H1 (cell line): ENCODE data around the gene ELMO3. TPM values are rescaled to one million over a fixed set of nuclear protein-coding genes. Genes with fewer than 3 reads are reported as not detected.

Experiments
- CTCF ChIA-PET: fragments of 300-600 bp; sonication (Branson Sonifier 250); formaldehyde crosslinking; loops from one replicate; lab custom pipeline; 2021; ENCODE audit not compliant: partially characterized antibody; lab: Charles Lee
- POLR2A ChIA-PET: fragments of 300-600 bp; sonication (Branson Sonifier 250); formaldehyde crosslinking; loops from one replicate; lab custom pipeline; 2021; ENCODE audit warnings: inconsistent platforms; ENCODE audit not compliant: partially characterized antibody; lab: Charles Lee
- DNase-seq, 2 experiments: peaks; one replicate each; pipeline versions ENCODE4 v3.0.0 to v3.0.0-alpha.2; 2010 to 2022; ENCODE audit warnings: low spot score in 2 of 2, low read depth in 1 of 2, mixed read lengths in 1 of 2
- FAIRE-seq: peaks from 2 replicates; lab custom pipeline; 2011; peaks lifted over from hg19 to GRCh38; lab: Jason Lieb, UNC
- H2AFZ ChIP-seq: 2 replicates; pipeline ENCODE4 v1.8.1; 2012; ENCODE audit warnings: low read length, inconsistent platforms
- H2AK5ac ChIP-seq: 2 replicates; pipeline ENCODE4 v1.6.1; 2013; ENCODE audit warnings: low read depth, low read length
- H2BK120ac ChIP-seq: replicated peaks from 2 replicates; pipeline ENCODE3; 2013; ENCODE audit warnings: low read depth, low read length, inconsistent platforms
- H2BK12ac ChIP-seq: 2 replicates; pipeline ENCODE4 v1.6.1; 2013; ENCODE audit warnings: low read depth, low read length
- H2BK15ac ChIP-seq: 2 replicates; pipeline ENCODE4 v1.6.1; 2013; ENCODE audit warnings: low read length
- H2BK20ac ChIP-seq: 2 replicates; pipeline ENCODE4 v1.6.1; 2013; ENCODE audit warnings: low read length
- H2BK5ac ChIP-seq: 2 replicates; pipeline ENCODE4 v1.6.1; 2013; ENCODE audit warnings: low read depth, low read length
- H3K14ac ChIP-seq: 2 replicates; pipeline ENCODE4 v1.6.1; 2013; ENCODE audit warnings: inconsistent platforms; ENCODE audit not compliant: insufficient read length
- H3K18ac ChIP-seq: 2 replicates; pipeline ENCODE4 v1.6.1; 2013; ENCODE audit warnings: low read length; ENCODE audit errors: extremely low read depth
- H3K23ac ChIP-seq: 2 replicates; pipeline ENCODE4 v1.6.1; 2013; ENCODE audit warnings: inconsistent platforms; ENCODE audit not compliant: insufficient read length
- H3K23me2 ChIP-seq: 2 replicates; pipeline ENCODE4 v1.6.1; 2013; ENCODE audit warnings: low read depth, low read length
- H3K27ac ChIP-seq: 2 replicates; pipeline ENCODE4 v1.6.1; 2011; ENCODE audit warnings: low read depth, low read length, inconsistent platforms
- H3K27me3 ChIP-seq, 4 experiments: replicated peaks in 1 of 4; 1 replicate in 1 of 4; 2 replicates in 3 of 4; pipeline versions ENCODE4 v1.6.1 to v1.8.1; 2011 to 2013; ENCODE audit warnings: low read length in 3 of 4, mild to moderate bottlenecking in 3 of 4, inconsistent platforms in 2 of 4, mixed read lengths in 2 of 4, moderate library complexity in 1 of 4; ENCODE audit not compliant: control insufficient read depth in 3 of 4, insufficient read depth in 3 of 4; ENCODE audit errors: extremely low read depth in 1 of 4
- H3K36me3 ChIP-seq, 4 experiments: 2 replicates each; pipeline versions ENCODE4 v1.6.1 to v1.8.1; 2011 to 2013; ENCODE audit warnings: mild to moderate bottlenecking in 4 of 4, low read length in 3 of 4, moderate library complexity in 2 of 4, control low read depth in 1 of 4, inconsistent platforms in 1 of 4; ENCODE audit not compliant: insufficient read depth in 4 of 4, control insufficient read depth in 2 of 4
- H3K4ac ChIP-seq: replicated peaks from 2 replicates; pipeline ENCODE3; 2013; ENCODE audit warnings: low read length, low read depth, mixed read lengths, inconsistent platforms; ENCODE audit not compliant: insufficient read length
- H3K4me1 ChIP-seq, 4 experiments: replicated peaks in 1 of 4; 1 replicate in 1 of 4; 2 replicates in 3 of 4; pipeline versions ENCODE4 v1.6.1 to v1.8.1; 2011 to 2013; ENCODE audit warnings: low read length in 3 of 4, inconsistent platforms in 2 of 4, mixed read lengths in 1 of 4; ENCODE audit not compliant: insufficient read depth in 4 of 4, control insufficient read depth in 3 of 4
- H3K4me2 ChIP-seq, 2 experiments: 2 replicates each; pipeline versions ENCODE4 v1.6.1 to v1.8.1; 2011 to 2013; ENCODE audit warnings: low read depth in 2 of 2, low read length in 2 of 2, control low read depth in 1 of 2, inconsistent platforms in 1 of 2, mild to moderate bottlenecking in 1 of 2; ENCODE audit not compliant: insufficient read depth in 1 of 2
- H3K4me3 ChIP-seq, 4 experiments: fragments of 200-600, 300-600 bp in 1 of 4; sonication (generic), shearing (Covaris generic), sonication (Bioruptor Twin) in 1 of 4; 2 replicates each; pipeline versions ENCODE4 v1.5.1 to v1.8.1; 2011 to 2016; ENCODE audit warnings: low read length in 4 of 4, low read depth in 3 of 4, control low read depth in 2 of 4, inconsistent platforms in 2 of 4, mild to moderate bottlenecking in 2 of 4, mixed read lengths in 1 of 4, moderate library complexity in 1 of 4; ENCODE audit not compliant: insufficient read depth in 2 of 4; ENCODE audit errors: extremely low read depth in 1 of 4
- H3K56ac ChIP-seq: replicated peaks from 2 replicates; pipeline ENCODE3; 2013; ENCODE audit warnings: low read depth, mild to moderate bottlenecking, mixed read lengths, low read length, inconsistent platforms; ENCODE audit not compliant: insufficient read length
- H3K79me1 ChIP-seq: 2 replicates; pipeline ENCODE4 v1.6.1; 2013; ENCODE audit warnings: low read depth, low read length, control low read depth
- H3K79me2 ChIP-seq, 2 experiments: 2 replicates each; pipeline versions ENCODE4 v1.6.1 to v1.8.1; 2012 to 2013; ENCODE audit warnings: low read length in 2 of 2, mild to moderate bottlenecking in 2 of 2, inconsistent platforms in 1 of 2; ENCODE audit not compliant: insufficient read depth in 2 of 2, control insufficient read depth in 1 of 2
- H3K9ac ChIP-seq, 4 experiments: replicated peaks in 1 of 4; 1 replicate in 1 of 4; 2 replicates in 3 of 4; pipeline versions ENCODE4 v1.6.1 to v1.8.1; 2011 to 2013; ENCODE audit warnings: low read depth in 3 of 4, low read length in 3 of 4, control low read depth in 2 of 4, mild to moderate bottlenecking in 2 of 4, moderate library complexity in 2 of 4, inconsistent platforms in 1 of 4; ENCODE audit errors: extremely low read depth in 1 of 4
- H3K9me3 ChIP-seq, 2 experiments: 2 replicates each; pipeline versions ENCODE4 v1.6.1 to v1.8.1; 2012 to 2013; ENCODE audit warnings: mild to moderate bottlenecking in 2 of 2, moderate library complexity in 2 of 2, control low read depth in 1 of 2, inconsistent platforms in 1 of 2, low read depth in 1 of 2, low read length in 1 of 2, mixed read lengths in 1 of 2; ENCODE audit not compliant: insufficient read depth in 2 of 2
- H4K20me1 ChIP-seq, 2 experiments: replicated peaks in 1 of 2; 2 replicates each; pipeline versions ENCODE3 to v1.8.1; 2011 to 2013; ENCODE audit warnings: inconsistent platforms in 2 of 2, low read length in 2 of 2, mild to moderate bottlenecking in 1 of 2; ENCODE audit not compliant: insufficient read depth in 2 of 2, control insufficient read depth in 1 of 2
- H4K5ac ChIP-seq: 2 replicates; pipeline ENCODE4 v1.6.1; 2013; ENCODE audit warnings: low read length, low read depth, mixed read lengths, inconsistent platforms; ENCODE audit not compliant: insufficient read length
- H4K8ac ChIP-seq: 2 replicates; pipeline ENCODE4 v1.8.0; 2013; ENCODE audit warnings: mild to moderate bottlenecking, moderate library complexity, low read length, inconsistent platforms; ENCODE audit not compliant: insufficient read depth; ENCODE audit errors: extremely low read depth
- H4K91ac ChIP-seq: replicated peaks from 2 replicates; pipeline ENCODE3; 2013; ENCODE audit warnings: low read length, mixed read lengths, inconsistent platforms; ENCODE audit not compliant: insufficient read length
- CBX5 ChIP-seq: fragments of 300-800, 300-1000 bp; sonication (generic); IDR thresholded peaks from 2 replicates; pipeline ENCODE4 v1.7.1; 2016; ENCODE audit warnings: antibody characterized with exemption, low read length, low read depth
- CREB1 ChIP-seq: IDR thresholded peaks from 2 replicates; pipeline ENCODE4 v1.6.1; 2012; ENCODE audit warnings: inconsistent platforms
- GTF2F1 ChIP-seq: IDR thresholded peaks from 2 replicates; pipeline ENCODE4 v1.6.1; 2012; ENCODE audit warnings: low read depth, low read length, improper control_type of control experiment, borderline replicate concordance
- JUN ChIP-seq: IDR thresholded peaks from 2 replicates; pipeline ENCODE4 v1.6.1; 2011; ENCODE audit warnings: low read depth, mild to moderate bottlenecking, improper control_type of control experiment, low read length
- POLR2AphosphoS5 ChIP-seq: IDR thresholded peaks from 2 replicates; pipeline ENCODE4 v1.6.1; 2011; ENCODE audit warnings: low read depth, low read length
- POU5F1 ChIP-seq: IDR thresholded peaks from 2 replicates; pipeline ENCODE4 v1.6.1; 2011; ENCODE audit warnings: low read depth, mild to moderate bottlenecking, low read length, moderate library complexity
- RAD21 ChIP-seq, 2 experiments: IDR thresholded peaks in 1 of 2; conservative IDR thresholded peaks in 1 of 2; 2 replicates each; pipeline ENCODE4 v1.6.1; 2011; ENCODE audit warnings: low read depth in 2 of 2, low read length in 2 of 2, improper control_type of control experiment in 1 of 2, inconsistent platforms in 1 of 2, mild to moderate bottlenecking in 1 of 2, moderate library complexity in 1 of 2
- RBBP5 ChIP-seq: IDR thresholded peaks from 2 replicates; pipeline ENCODE4 v1.7.1; 2012; ENCODE audit warnings: low read depth, mild to moderate bottlenecking, inconsistent platforms, low read length, moderate library complexity, borderline replicate concordance
- SAP30 ChIP-seq: fragments of 300-600 bp; sonication (generic); IDR thresholded peaks from 2 replicates; pipeline ENCODE4 v1.7.1; 2012; ENCODE audit warnings: low read length, moderate library complexity, mild to moderate bottlenecking, inconsistent platforms; ENCODE audit not compliant: insufficient read depth, insufficient replicate concordance
- SIX5 ChIP-seq: IDR thresholded peaks from 2 replicates; pipeline ENCODE4 v1.6.1; 2011; ENCODE audit warnings: mild to moderate bottlenecking, low read depth, low read length
- SP4 ChIP-seq: IDR thresholded peaks from 2 replicates; pipeline ENCODE4 v1.6.1; 2012; ENCODE audit warnings: low read length, inconsistent platforms
- SRF ChIP-seq: IDR thresholded peaks from 2 replicates; pipeline ENCODE4 v1.6.1; 2011; ENCODE audit warnings: mild to moderate bottlenecking, low read depth, low read length, moderate library complexity
- TCF12 ChIP-seq: IDR thresholded peaks from 2 replicates; pipeline ENCODE4 v1.6.1; 2011; ENCODE audit warnings: low read depth, mild to moderate bottlenecking, low read length
- WGBS, 2 experiments: shearing (Covaris generic) in 1 of 2; methylation state at CpG; one replicate each; pipeline versions ENCODE4 v1.1.6 to v1.1.7; 2013 to 2015; ENCODE audit warnings: low lambda C conversion rate in 2 of 2, mixed read lengths in 2 of 2, inconsistent platforms in 1 of 2, low coverage in 1 of 2, missing lambda C conversion rate in 1 of 2; ENCODE audit not compliant: insufficient replicate concordance in 2 of 2, insufficient coverage in 1 of 2, insufficient read length in 1 of 2; ENCODE audit errors: extremely low coverage in 1 of 2, missing lambda C conversion rate in 1 of 2; 5-methylcytosine and 5-hydroxymethylcytosine counted together
- polyA plus RNA-seq, 7 experiments: library from polyadenylated mRNA; depleted of rRNA in 3 of 7; stranded (reverse) in 5 of 7; unstranded in 2 of 7; fragments of >200 nt in 5 of 7; fragments of 200-250 nt in 2 of 7; gene quantifications; 1 replicate in 5 of 7; 2 replicates in 1 of 7; 4 replicates in 1 of 7; pipeline versions ENCODE4 v1.2.1 to v1.2.3, GENCODE V29; 2011 to 2013; ENCODE audit warnings: missing spikeins in 2 of 7, mixed read lengths in 2 of 7
- total RNA-seq: library from RNA; stranded (reverse); fragmentation: NEBNext Ultra II Directional; extraction: Animal tissue kit (Norgen Biotek cat#: 25700); gene quantifications from 2 replicates; pipeline ENCODE4 v1.2.1, GENCODE V29; 2021

The ELMO3 gene
- total and polyA plus RNA-seq, 2 of the 8 experiments (the other 6 are each of a cell fraction or from before 2014, with no cell fraction given), result 9.6 to 10.9 TPM

DNA sequence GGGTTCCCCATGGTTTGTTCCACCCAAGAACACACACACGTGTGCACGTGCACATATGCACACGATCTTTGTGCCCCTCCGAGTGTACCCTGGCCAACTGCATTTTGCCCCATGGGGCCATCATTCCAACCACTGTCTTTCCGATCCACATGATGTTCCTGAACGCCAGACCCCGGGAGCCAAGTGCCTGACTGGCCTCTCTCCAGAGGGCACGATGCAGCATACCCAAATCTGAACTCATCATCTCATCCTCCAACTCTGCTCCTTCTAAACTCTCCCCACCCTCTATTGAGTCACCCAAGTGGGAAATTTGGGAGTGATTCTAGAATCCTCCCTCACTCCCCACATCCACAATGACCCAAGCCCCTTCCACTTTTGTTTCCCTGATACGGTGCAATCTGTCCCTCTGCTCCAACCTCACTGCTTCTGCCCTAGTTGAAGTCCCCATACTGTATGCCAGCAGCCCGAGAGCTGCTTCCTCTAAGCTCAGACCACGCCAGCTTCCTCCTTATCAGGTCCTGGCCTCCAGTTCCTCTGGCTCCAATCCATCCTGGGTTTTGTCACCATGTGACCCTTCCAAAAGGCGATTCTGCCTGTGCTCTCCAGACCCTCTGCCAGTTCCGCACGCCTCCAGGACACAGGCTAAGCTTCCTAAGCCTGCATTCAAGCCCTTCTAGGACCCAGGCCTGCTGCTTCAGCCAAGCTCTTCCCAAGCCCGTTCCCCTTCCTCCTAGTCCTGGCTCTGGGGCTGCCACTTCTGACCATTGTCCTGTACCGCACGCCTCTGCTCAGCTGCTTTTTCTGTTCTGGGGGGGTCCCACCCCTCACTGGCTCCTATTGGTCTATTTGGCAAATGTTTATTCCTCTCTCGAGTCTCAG is 17.9 kb downstream of the ELMO3 start:
- H3K79me1 ChIP-seq, result no peaks in the 10 kb centered on the region
- TF ChIP-seq POLR2AphosphoS5, result no peak
- no peak for TF ChIP-seq SIX5
- TF ChIP-seq TCF12, result no peak
- no peak for TF ChIP-seq SP4
- no peak for TF ChIP-seq POU5F1
- no peak for TF ChIP-seq GTF2F1
- no peak for TF ChIP-seq JUN
- no peak for TF ChIP-seq CREB1
- TF ChIP-seq CBX5, result no peak
- no peak for TF ChIP-seq SAP30
- no peak for TF ChIP-seq RBBP5
- no peak for TF ChIP-seq SRF
- no peak for TF ChIP-seq RAD21 (IDR thresholded peaks at IDR 0.05 in 1 of 2, conservative IDR thresholded peaks at IDR 0.05 in 1 of 2; ENCODE audit: low read depth in 2 of 2, low read length in 2 of 2)
- no peaks in the 10 kb centered on the region for H3K4me1 ChIP-seq
- H4K20me1 ChIP-seq, result no peaks in the 10 kb centered on the region
- no peak overlapping the region for H4K5ac ChIP-seq
- H3K56ac ChIP-seq, result no peak overlapping the region
- H3K4me2 ChIP-seq, result no peak overlapping the region
- H3K79me2 ChIP-seq, result no peaks in the 10 kb centered on the region
- no peak overlapping the region for H2BK120ac ChIP-seq
- H3K23ac ChIP-seq, result no peak overlapping the region
- WGBS, 2 experiments, result 90% methylated on average over 18 of the region's 18 CpGs; no CpG with 5 or more reads in 1 of the 2 experiments
- H2BK5ac ChIP-seq, result no peak overlapping the region
- H3K9ac ChIP-seq, result no peak overlapping the region
- no peak overlapping the region for H3K18ac ChIP-seq
- H2AK5ac ChIP-seq, result no peak overlapping the region
- no peak overlapping the region for H3K27ac ChIP-seq
- no peak overlapping the region for H2BK12ac ChIP-seq
- H3K4me3 ChIP-seq, result no peak overlapping the region
- H4K8ac ChIP-seq, result no peak overlapping the region
- no peak overlapping the region for H3K4ac ChIP-seq
- ChIA-PET POLR2A (interaction anchor here (1.1 to 1.3 kb wide), 2 partner anchors 10 to 15 kb away, joined by 3 read pairs; partner anchors contain the start of gene TMEM208), CTCF (interaction anchor here (0.8 to 1.5 kb wide), 3 partner anchors 10 to 22 kb away, joined by 3 to 5 read pairs (median 5); partner anchors contain the start of gene TMEM208)
- H2BK15ac ChIP-seq, result no peak overlapping the region
- H2AFZ ChIP-seq, result no peak overlapping the region
- no peaks in the 10 kb centered on the region for H3K9me3 ChIP-seq
- H3K23me2 ChIP-seq, result no peaks in the 10 kb centered on the region
- DNase-seq (no peak), FAIRE-seq (no peak)
- H4K91ac ChIP-seq, result no peak overlapping the region
- no peak overlapping the region for H3K14ac ChIP-seq
- no peak overlapping the region for H2BK20ac ChIP-seq
- no peaks in the 10 kb centered on the region for H3K36me3 ChIP-seq
- H3K27me3 ChIP-seq, result peaks cover 0 to 10% (median 7%) of the 10 kb centered on the region in 4 experiments; a peak in 4 of 7 replicates
